Stimulated activated effector memory CD8-positive, alpha-beta T cell treated with anti-CD3 and anti-CD28 coated beads, Interleukin-12 subunit alpha, Interleukin-12 subunit beta, amount 100 ng/mL, for 72 hours (primary cell): Measurements from ENCODE around the gene ABHD17A.

Experiments
- ATAC-seq: fragments of 150-1000 bp; cut with Tn5 transposase; 2 replicates; pipeline ENCODE4 v1.10.0; 2021
- DNase-seq, 2 donors: peaks; one replicate each; pipeline ENCODE4 v3.0.0; 2021 to 2022; ENCODE audit warnings: low spot score in 2 of 2
- H3K27ac Mint-ChIP-seq: one replicate; pipeline ENCODE4 v1.8.0; 2022; ENCODE audit warnings: mild to moderate bottlenecking, mixed read lengths
- H3K36me3 Mint-ChIP-seq: one replicate; pipeline ENCODE4 v1.8.0; 2022; ENCODE audit warnings: mild to moderate bottlenecking, mixed read lengths
- H3K4me1 Mint-ChIP-seq: one replicate; pipeline ENCODE4 v1.8.0; 2022; ENCODE audit warnings: mixed read lengths
- H3K4me3 Mint-ChIP-seq: one replicate; pipeline ENCODE4 v1.8.0; 2022; ENCODE audit warnings: mild to moderate bottlenecking, mixed read lengths
- H3K9me3 Mint-ChIP-seq: one replicate; pipeline ENCODE4 v1.8.0; 2022; ENCODE audit warnings: mixed read lengths

Gene ABHD17A

DNA sequence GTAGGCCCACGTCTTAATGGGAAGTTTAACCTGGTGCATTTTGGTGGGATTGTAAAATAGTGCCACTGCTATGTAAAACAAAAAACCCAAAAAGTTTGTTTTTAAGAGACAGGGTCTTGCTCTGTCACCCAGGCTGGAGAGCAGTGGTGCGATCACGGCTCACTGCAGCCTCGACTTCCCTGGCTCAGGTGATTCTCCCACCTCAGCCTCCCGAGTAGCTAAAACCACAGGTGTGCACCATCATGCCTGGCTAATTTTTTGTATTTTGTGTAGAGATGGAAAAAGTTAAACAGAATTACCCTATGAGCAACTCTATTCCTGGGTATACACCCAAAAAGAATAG lies 36.2 kb downstream of the ABHD17A start:
- no peak for DNase-seq
- Mint-ChIP-seq H3K36me3 (peaks cover 43% of the 10 kb centered on the region), H3K4me1 (peaks cover 54% of the 10 kb centered on the region), H3K27ac (peak overlapping the region; percentile 97), H3K4me3 (peak overlapping the region; percentile 86), H3K9me3 (no peaks in the 10 kb centered on the region)
- no peak for ATAC-seq

DNA sequence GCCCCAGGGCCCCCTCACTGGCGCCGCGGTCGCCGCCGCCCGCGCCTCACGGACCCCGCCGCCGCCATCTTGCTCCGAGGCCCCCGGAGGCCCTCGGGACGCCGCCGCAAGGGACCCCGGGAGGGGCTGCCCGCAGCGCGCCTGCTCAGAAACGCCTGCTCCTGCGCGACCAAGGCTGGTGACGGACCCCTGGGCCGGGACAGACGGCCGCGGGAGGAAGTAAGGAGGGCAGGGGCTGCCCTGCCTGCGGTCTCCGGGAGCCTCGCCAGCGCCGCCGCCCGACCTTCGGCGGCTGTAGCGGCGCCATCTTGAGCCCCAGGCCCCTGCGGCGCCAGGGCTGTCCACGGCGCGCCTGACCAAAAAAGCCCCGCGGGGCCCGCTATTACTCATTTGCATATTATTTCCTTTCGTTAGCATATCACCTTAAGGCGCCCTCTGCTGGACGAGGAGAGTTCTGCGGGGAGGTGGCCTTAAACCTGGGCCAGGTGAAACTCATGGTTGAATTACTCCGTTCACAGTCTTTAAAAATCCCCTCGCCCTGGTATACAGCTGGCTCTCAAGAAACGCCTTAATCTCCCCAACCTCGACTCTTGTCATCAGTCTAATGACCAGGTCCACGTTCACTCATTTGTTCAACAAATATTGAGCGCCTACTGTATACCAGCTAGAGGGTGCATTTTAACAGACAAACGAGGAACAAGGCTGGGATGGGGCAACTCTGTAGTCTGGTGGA lies 36.7 kb downstream of the ABHD17A start, which contains the start of gene REXO1:
Gene REXO1 (minus strand): TSS at position 85 of the 733 bp plus-strand sequence. CDS start 125 bp downstream, outside the sequence.
- ATAC-seq (peak; percentile 86), DNase-seq (peak; percentile 99)
- H3K27ac Mint-ChIP-seq, result peak within 1 kb of the TSS; percentile 97
- peak within 1 kb of the TSS; percentile 86 for H3K4me3 Mint-ChIP-seq
- H3K36me3 Mint-ChIP-seq, result peaks cover 44% of the 10 kb centered on the region
- H3K4me1 Mint-ChIP-seq, result peaks cover 58% of the 10 kb centered on the region
- H3K9me3 Mint-ChIP-seq, result no peaks in the 10 kb centered on the region

DNA sequence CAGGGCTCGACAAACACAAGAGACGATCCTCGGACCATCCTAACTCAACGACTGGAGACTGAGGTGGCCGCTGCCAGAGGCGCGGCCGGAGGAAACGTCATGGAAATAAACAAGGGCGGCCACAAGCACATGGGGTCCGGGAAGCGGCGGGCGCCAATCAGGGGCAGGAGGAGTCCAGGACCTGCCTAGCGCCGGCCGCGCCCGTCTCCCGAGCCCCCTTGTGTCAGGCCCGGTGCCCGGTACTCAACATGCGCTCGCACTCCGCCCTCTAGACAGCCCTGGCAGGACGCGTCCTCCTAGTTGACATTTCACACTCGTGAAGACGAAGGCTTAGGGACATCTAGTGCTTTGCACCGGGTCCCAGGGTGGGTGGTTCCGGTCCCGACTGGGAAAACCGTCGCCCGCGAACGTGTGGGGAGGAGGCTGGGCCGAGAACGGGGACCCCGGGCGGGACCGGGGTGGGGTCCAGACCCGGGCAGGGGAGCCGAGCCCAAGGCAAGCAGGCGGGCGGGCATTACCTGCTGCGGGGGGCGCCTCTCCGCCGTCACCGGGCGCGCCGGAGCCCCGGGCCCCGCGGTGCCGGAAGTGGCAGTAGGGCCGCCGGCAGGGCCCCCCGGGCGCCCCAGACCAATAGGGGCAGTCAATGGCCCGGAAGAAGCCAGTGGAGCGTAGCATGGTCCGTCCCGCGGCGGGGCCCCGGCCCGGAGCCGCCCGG lies 37.5 kb downstream of the ABHD17A start:
- Mint-ChIP-seq H3K36me3 (peaks cover 38% of the 10 kb centered on the region), H3K4me3 (peak overlapping the region; percentile 86), H3K9me3 (no peaks in the 10 kb centered on the region), H3K4me1 (peaks cover 54% of the 10 kb centered on the region), H3K27ac (peak overlapping the region; percentile 97)
- ATAC-seq (peak; percentile 52), DNase-seq (no peak)

DNA sequence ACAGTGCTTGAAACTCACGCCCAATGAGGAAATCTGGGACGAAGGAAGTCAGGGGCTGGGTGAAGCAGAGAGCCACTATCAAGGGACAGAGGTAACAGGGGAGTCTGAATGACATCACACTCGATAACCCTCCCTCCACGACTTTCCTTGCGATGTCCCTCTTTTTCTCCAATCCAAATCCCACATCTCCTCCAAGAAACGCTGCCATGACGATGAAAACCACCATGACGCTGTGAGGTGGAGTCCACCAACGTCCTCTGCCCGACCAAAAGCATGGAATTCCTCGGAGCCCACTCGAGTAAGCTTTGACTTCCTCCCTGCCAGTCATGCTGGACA lies 38.0 kb downstream of the ABHD17A start:
- peak overlapping the region; percentile 97 for H3K27ac Mint-ChIP-seq
- H3K9me3 Mint-ChIP-seq, result no peaks in the 10 kb centered on the region
- peaks cover 54% of the 10 kb centered on the region for H3K4me1 Mint-ChIP-seq
- H3K4me3 Mint-ChIP-seq, result peak overlapping the region; percentile 86
- ATAC-seq (no peak), DNase-seq (no peak)
- peaks cover 38% of the 10 kb centered on the region for H3K36me3 Mint-ChIP-seq

DNA sequence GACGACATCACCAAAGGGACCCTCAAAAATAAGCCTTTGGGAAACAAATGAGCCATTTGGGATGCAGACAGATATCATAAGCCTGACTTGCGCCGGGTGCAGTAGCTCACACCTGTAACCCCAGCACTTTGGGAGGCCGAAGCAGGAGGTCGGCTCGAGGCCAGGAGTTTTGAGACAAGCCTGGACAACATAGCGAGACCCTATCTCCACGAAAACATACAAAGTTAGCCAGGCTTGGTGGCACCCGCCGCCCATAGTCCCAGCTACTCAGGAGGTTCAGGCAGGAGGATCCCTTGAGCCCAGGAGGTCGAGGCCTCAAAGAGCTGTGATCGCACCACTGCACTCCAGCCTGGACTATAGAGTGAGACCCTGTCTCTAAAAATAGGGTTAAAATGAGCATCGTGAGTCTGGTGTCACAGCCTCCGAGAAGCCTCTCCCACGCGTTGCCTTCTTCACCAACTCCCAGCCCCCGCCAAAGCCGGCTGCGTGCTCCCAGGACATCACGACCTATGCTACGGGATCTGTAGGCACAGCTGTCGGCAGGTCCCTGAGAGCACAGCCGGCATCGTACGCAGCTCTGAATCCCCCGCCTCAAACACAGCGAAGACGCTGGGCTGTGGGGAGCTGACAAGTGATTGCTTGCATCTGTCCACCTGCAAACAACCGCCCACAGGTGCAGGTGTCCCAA lies 38.6 kb downstream of the ABHD17A start:
- no peaks in the 10 kb centered on the region for H3K9me3 Mint-ChIP-seq
- ATAC-seq (no peak), DNase-seq (no peak)
- peak overlapping the region; percentile 86 for H3K4me3 Mint-ChIP-seq
- peak overlapping the region; percentile 97 for H3K27ac Mint-ChIP-seq
- H3K4me1 Mint-ChIP-seq, result peaks cover 54% of the 10 kb centered on the region
- peaks cover 38% of the 10 kb centered on the region for H3K36me3 Mint-ChIP-seq

DNA sequence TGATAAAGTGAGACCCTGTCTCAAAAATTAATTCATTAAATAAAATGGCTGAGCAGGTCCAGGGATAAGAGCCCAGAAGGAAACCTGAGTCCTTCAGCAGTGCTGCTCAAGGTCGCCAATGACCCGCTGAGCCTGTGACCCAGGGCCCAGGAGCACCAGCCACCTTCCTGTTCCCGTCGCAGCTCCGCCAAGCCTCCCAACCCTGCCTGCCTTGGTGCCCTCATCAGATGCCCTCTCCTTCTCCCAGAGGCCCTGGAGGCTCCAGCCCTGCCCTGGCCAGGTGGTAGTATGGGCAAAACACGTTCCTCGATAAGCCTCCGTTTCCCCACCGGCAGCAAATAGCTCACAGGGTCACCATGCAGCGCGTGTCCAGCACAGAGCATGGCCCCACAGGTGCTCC lies 39.7 kb downstream of the ABHD17A start:
- H3K4me1 Mint-ChIP-seq, result peaks cover 58% of the 10 kb centered on the region
- peaks cover 45% of the 10 kb centered on the region for H3K36me3 Mint-ChIP-seq
- H3K4me3 Mint-ChIP-seq, result peak overlapping the region; percentile 86
- ATAC-seq, result no peak
- no peak for DNase-seq
- no peaks in the 10 kb centered on the region for H3K9me3 Mint-ChIP-seq
- H3K27ac Mint-ChIP-seq, result peak overlapping the region; percentile 97

DNA sequence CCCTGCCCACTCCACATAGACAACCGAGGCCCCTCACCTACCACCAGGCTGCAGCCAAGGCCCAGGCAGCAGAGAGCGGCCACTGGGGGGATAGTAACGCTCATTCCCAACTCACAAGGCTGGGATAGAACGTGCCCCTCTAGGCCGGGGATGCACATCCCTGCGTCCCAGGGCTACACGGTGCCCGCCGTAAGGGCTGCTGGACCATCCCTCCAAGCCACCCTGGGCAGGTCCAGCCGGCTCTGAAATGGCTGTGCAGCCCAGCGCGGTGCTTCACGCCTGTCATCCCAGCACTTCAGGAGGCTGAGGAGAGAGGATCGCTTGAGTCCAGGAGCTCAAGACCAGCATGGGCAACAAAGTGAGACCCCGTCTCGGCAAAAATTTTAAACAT lies 40.2 kb downstream of the ABHD17A start:
- Mint-ChIP-seq H3K4me3 (no peak overlapping the region), H3K9me3 (no peaks in the 10 kb centered on the region), H3K27ac (peak overlapping the region; percentile 74), H3K36me3 (peaks cover 45% of the 10 kb centered on the region), H3K4me1 (peaks cover 53% of the 10 kb centered on the region)
- DNase-seq (no peak), ATAC-seq (no peak)

DNA sequence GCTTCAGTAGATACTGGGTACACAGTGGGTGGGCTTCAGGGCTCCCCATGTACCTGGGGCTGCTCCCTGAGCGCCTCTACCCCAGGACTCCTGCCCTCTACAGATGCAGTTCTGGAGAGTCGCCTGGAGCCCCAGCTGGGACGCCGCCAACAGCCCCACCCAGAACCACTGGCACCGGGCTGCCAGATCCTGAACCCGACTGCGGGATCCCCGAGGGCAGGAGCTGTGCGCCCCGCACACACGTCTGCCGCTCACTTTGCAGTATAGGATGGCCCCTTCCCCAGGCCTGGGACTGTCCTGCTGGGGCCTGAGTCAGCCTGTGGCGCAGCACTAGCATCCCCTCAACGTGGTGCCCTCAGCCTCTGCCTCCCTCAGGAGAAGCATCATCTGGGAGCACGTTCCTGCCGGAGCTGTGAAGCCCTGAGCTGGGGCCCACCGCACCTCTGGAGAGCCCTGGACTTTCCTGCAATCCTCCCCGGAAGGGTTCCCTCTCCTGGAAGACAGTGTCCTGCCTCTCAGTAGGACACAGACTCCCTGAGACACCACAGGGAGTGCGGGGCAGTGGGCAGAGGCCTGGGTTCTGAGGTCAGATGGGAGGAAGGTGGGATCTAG lies 40.7 kb downstream of the ABHD17A start:
- Mint-ChIP-seq H3K27ac (peak overlapping the region; percentile 74), H3K36me3 (peaks cover 48% of the 10 kb centered on the region), H3K4me1 (peaks cover 55% of the 10 kb centered on the region), H3K9me3 (no peaks in the 10 kb centered on the region), H3K4me3 (no peak overlapping the region)
- ATAC-seq (no peak), DNase-seq (no peak)

DNA sequence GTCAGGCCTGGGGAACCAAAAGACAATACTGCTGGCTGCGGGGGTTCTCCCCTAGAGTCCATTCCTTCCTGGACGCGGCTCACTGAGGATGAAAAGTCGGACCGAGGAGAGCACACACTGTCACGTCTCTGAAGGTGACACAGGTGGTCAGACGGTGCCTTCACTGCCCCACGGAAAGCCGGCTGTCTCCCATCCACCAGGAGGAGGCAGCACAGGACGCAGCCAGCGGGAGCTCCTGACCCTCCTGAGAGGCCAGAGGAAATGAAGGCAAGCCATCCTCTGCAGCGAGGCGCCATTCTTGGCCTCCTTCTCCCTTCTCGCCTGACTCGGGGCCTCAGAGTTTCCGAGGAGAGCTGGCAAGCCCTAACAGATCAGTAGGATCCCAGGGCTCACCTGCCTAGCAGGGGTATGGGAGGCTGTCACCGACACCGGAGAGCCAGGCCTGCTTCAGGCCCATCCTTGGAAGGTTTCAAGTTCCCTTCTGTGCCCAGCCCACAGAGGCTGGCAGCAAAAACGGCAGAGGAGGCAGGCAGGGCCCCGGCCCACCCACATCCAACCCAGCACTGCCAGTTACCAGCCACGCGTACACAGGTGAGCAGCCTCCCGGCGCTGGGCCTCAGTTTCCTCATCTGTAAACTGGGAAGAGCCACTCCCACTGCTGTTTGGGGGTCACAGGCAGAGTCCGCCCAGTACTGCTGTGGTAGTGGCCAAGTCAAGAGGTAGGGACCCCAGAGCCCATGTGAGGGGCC lies 41.5 kb downstream of the ABHD17A start:
- H3K4me3 Mint-ChIP-seq, result no peak overlapping the region

DNA sequence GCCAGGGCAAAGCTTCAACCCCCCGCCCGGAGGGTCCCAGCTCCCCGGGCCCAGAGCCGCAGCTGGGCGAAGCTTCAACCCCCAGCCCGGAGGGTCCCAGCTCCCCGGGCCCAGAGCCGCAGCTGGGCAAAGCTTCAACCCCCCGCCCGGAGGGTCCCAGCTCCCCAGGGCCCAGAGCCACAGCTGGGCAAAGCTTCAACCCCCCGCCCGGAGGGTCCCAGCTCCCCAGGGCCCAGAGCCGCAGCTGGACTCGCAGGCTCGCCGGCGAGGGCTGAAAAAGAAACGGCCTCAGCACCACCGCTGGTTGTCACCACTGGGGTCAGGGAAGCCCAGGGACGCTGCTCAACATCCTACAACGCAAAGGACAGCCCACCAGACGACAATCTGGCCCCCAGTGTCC lies 42.2 kb downstream of the ABHD17A start:
- Mint-ChIP-seq H3K27ac (peak overlapping the region; percentile 56), H3K36me3 (peaks cover 57% of the 10 kb centered on the region), H3K4me1 (peaks cover 59% of the 10 kb centered on the region), H3K4me3 (no peak overlapping the region), H3K9me3 (no peaks in the 10 kb centered on the region)
- no peak for DNase-seq
- ATAC-seq, result no peak

More for the DNA sequence above, 41.5 kb downstream of the ABHD17A start:
- DNase-seq (no peak), ATAC-seq (no peak)
- Mint-ChIP-seq H3K36me3 (peaks cover 51% of the 10 kb centered on the region), H3K9me3 (no peaks in the 10 kb centered on the region), H3K27ac (peak overlapping the region; percentile 37), H3K4me1 (peaks cover 59% of the 10 kb centered on the region)

DNA sequence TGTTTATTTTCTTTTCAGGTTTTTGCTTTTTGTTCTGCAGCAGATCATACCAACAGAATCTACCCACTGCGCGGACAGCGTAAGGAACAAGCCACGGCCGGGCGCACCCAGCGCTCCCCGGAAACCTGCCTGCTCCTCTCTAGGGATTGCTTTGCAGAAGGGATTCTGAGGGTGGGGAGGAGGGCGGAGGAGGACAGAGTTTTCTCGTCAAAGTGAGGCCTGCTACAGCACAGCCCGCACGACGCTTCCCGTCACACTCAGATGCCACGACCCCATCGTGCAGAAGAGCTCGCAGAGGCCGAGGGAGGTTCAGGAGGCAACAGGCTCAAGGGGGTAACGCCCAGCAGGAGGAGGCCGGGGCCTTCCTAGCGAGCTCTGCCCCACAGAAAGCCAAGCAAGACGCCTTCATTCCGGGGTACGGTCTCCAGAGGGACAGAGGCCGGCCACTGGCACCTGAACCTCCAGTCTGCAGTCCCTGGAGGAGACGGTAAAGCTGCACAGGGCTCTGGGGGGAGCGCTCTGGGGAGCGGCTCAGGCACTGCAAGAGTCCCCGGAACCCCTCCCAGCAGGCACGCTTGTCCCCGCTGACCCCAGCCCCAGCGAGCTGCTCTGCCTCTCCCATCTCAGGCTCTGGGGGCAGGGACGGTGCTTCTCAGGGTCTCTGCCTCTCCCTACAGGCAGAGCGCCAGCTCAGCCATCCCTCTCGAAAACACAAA lies 43.9 kb downstream of the ABHD17A start:
- H3K27ac Mint-ChIP-seq, result peak overlapping the region; percentile 75
- ATAC-seq (no peak), DNase-seq (no peak)
- no peaks in the 10 kb centered on the region for H3K9me3 Mint-ChIP-seq
- H3K36me3 Mint-ChIP-seq, result peaks cover 58% of the 10 kb centered on the region
- H3K4me1 Mint-ChIP-seq, result peaks cover 51% of the 10 kb centered on the region
- H3K4me3 Mint-ChIP-seq, result no peak overlapping the region

DNA sequence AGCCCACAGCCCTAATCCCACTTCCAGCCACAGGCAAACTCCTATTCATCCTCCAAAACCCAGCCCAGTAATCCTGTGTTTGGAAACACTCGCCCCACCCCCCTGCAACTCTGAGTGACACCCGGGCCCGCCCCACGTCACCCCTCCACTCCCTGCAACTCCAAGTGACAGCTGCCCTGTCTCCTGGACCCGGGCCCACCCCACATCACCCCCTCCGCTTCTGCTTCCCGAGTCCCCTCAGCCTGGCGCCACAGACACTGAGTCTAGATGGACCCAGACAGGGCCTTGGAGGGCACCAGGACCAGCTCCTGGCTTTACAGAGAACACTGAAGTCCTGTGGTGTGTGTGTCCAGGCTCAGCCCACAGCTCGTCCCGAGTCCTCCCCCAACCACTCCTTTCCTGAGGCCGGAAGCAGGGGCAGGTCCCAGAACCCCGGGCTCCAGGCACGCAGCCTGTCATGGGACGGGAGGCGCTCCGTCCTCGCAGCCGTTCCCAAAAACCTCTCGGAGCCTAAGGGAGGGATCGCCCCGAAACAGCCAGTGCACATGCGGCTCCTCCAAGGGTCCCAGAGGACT lies 44.7 kb downstream of the ABHD17A start:
- no peak for DNase-seq
- peaks cover 51% of the 10 kb centered on the region for H3K36me3 Mint-ChIP-seq
- ATAC-seq, result no peak
- no peak overlapping the region for H3K4me3 Mint-ChIP-seq
- peaks cover 50% of the 10 kb centered on the region for H3K4me1 Mint-ChIP-seq
- peak overlapping the region; percentile 75 for H3K27ac Mint-ChIP-seq
- H3K9me3 Mint-ChIP-seq, result no peaks in the 10 kb centered on the region

DNA sequence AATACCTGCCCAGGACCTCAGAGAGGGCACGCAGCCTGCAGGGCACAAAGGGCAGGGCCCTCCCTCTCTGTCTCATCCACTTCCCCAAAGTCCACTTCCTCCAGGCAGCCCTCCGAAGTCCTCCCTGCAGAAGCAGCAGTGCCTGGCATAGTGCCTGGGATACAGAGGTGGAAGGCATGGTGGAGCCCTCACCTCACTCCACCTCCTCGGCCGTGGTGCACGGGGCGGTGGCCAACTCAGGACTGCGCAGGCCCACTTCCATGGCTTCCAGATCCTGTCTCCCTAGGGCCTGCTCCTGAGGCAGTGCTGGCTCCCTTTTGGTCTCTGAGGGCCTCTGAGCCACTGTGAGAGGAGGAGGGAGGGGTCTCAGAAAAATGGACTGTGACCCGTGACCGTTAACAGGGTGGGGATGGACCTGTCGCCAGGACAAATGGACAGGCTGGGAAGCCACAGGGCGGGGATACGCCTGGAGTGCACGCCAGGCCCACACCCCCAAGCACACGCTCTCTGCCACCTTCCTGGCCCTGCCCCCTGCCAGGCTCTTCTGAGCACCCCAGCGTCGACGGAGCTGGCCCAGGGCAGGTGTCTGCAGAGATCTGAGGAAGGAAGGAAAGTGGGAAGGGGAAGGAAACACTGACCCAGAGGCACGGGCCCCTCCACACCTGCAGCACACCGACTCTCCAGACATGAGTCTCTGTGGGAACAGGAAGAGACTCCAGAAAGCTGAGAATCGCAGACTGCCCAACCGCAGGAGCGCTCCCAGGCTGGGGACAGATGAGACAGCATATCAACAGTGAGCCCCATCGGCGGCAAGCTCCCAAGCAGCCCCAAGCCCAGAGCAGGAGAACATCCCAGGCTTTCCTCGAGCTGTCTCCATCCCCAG lies 45.4 kb downstream of the ABHD17A start:
- ATAC-seq, result no peak
- peaks cover 45% of the 10 kb centered on the region for H3K36me3 Mint-ChIP-seq
- no peak for DNase-seq
- no peak overlapping the region for H3K4me3 Mint-ChIP-seq
- peaks cover 47% of the 10 kb centered on the region for H3K4me1 Mint-ChIP-seq
- peak overlapping the region; percentile 75 for H3K27ac Mint-ChIP-seq
- H3K9me3 Mint-ChIP-seq, result no peaks in the 10 kb centered on the region
